ENCODE data around the gene TRIM31. TPM values are rescaled to one million over a fixed set of nuclear protein-coding genes. Genes with fewer than 3 reads are reported as not detected.

TRIM31 gene, protein sequence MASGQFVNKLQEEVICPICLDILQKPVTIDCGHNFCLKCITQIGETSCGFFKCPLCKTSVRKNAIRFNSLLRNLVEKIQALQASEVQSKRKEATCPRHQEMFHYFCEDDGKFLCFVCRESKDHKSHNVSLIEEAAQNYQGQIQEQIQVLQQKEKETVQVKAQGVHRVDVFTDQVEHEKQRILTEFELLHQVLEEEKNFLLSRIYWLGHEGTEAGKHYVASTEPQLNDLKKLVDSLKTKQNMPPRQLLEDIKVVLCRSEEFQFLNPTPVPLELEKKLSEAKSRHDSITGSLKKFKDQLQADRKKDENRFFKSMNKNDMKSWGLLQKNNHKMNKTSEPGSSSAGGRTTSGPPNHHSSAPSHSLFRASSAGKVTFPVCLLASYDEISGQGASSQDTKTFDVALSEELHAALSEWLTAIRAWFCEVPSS
- 1 to 10 TPM in 1 of 3 donors, under 1 TPM in 1, not detected in 1; 0.21 to 1.2 TPM for polyA plus RNA-seq

DNA sequence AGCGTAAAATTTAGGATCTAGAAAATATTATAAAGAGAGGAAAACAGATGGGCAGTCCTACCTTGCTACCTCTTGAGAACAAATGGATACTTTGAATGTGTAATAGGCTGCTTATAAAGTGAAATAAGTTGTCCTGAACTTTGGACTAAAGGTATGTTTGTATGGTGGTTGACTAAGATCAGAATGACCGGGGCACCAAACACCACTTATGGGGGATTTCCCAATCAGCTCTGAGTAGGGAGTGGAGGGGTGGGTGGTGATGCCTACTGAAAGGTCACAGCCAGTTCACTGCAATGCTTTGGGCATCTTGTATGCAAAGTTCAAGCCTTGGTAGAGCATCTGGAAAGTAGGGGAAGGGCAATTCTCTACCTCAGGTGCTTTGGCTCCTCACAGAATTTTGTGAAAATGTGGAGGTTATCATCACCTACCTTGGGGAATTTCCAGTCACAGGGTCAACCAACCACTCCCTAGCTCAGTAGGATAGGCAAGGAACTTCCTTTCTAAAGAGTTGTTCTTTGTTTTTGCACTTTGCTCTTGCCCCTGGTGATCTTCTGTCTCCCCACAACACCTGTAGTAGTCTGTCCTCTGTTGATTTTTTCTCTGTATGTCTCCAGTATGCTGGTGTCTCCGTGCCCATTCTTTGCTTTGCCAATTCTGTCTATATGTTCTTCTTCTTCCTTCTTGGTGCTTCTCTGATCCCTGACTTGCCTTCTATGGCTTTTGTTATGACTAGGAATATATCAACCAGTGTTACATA lies at the start of gene TRIM31:
TSS of gene TRIM31 (minus strand) at position 88 of the 757 bp plus-strand sequence. CDS start 285 bp downstream, outside the sequence.
- 63 to 83% (median 73%) methylated on average over 3 of the region's 3 CpGs for WGBS, 3 donors

DNA sequence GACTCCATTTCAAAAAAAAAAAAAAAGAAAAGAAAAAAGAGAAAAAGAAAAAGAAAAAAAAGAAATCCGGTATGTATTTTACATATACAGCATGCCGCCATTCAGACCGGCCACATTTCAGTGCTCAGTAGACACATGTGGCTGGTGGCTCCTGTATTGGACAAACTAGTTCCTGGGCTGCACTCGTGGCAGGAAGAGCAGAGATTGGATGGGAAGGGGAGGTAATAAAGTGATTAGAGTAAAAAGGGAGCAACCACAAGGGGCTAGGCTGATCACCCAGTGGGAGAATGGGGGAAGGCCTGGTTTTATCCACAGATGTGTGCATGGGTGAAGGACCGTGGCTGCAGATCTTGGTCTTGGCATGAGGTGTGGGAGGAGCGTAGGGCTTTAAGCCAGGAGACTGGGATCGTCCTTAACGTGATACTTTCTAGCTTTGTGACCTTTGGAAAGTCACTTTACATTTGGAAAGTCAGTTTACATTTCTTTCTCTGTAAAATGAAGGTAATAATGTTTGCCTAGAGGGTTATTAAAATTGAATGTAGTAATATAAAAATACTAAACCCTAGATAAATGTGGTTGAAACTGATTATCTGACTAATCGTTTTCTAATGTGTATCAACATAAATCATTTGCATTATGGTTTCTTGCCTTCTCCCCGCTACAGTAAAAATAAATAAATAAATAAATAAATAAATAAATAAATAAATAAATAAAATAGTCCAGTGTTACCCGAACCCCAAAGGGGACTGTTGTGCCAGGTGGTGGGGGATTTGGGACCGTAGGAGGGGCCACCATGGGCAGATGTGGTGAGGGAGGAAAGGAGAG lies 49.6 kb upstream of the TRIM31 start:
- WGBS, 3 donors = 79 to 82% (median 79%) methylated on average over 12 of the region's 12 CpGs

More for the DNA sequence above, at the start of gene TRIM31:
- H3K27ac ChIP-seq (ENCODE audit: low read depth, low read length) = no peak within 1 kb of the TSS

DNA sequence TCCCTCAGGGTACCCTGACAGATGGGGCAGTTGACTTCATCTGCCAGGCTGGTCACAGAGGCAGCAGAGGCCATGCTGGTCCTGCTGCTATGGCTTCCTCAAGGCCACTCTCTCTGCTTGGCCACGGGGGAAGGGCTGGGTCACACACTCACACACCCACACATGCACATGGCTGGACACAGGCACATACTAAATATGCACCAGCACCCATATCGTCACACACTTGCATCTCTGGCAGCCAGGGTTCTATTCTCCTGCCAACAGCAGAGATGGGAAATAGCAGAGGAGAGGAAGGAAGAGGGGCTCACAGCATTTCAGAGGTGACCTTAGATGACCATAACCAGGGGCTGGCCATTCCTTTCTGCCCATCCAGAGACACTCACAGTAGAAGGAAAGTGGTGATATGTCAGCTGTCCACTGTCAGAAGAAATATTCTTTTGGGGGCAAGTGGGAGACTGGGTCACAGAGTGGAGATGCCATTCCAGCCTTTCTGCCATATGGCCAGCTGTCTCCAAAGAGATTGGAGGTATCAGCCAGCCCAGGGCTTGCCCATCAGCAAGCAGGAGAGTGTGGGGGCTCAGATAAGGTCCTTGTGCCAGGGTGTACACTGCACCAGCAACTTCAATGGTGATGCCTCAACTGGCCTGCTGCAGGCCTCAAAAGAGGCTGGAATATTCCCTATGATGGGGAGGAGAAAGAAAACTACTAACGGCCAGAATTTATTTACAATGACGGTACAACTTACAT lies 48.1 kb upstream of the TRIM31 start, which contains the start of gene TRIM10:
TSS of gene TRIM10 (minus strand) at position 427 of the 747 bp plus-strand sequence. CDS start at position 74, 353 bp downstream.
- H3K27ac ChIP-seq (ENCODE audit: low read depth, low read length) = no peak within 1 kb of the TSS
- WGBS, 3 donors = 75 to 80% (median 78%) methylated on average over 4 of the region's 4 CpGs

More for the DNA sequence above, 49.6 kb upstream of the TRIM31 start:
- no peak overlapping the region for H3K27ac ChIP-seq (ENCODE audit: low read depth, low read length)

DNA sequence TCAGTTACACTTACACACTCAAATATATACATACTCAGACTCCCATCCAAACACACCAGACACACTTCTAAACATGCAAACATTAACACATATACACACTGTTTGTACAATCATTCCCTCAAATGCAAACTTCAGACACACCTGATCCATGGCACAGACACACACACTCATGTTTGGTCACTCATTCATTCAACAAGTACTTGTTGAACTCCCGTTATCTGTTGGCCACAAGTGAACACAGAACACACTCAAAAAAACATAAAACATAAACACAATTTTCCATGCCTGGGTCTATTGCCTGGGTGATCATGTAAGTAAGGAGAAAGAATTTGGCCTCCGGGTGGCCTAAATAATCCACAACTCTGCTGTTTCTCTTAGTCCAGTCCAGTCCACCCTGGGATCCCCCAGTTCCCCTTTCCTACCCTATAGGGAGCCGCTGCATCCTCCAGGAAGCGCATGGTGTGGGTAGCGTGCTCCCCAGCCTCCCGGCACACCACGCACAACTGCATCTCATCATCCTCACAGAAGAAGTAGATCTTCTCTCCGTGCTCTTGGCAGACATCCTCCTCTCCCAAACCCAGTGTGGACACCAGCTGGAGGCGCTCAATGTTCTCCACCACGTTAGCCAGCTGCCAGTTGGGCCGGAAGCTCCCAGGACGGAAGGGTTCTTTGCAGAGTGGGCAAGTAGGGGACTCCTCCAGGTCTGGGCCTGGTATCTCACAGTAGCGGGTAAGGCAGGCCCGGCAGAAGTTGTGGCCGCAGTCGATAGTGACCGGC lies 47.3 kb upstream of the TRIM31 start:
- no peak overlapping the region for H3K27ac ChIP-seq (ENCODE audit: low read depth, low read length)
- 88 to 92% (median 89%) methylated on average over 17 of the region's 17 CpGs for WGBS, 3 donors

DNA sequence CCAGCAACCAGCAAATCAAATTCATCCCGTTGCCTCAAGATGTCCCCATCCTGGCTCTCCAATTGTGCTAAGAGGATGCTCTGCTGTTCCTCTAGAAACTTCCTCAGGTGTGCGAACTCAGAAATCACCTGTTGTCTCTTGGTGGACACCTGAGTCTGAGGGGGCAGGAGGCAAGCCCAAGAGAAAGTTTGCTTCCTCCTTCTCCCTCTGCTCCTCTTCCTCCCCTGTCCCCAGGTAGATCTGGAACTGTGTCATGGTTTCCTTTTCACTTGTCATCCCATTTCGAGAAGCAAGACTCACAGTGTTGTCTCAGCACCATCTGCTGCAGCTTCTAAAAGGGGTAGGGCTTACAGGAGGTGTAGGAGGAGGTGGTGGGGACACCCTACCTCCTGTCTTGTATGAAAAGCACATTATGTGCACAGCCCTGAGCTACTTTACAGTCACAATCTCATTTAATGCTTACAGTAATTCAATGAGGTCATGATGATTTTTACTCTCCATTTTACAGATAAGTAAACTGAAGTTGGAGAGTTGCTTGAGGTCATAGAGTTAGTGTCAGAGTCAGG lies 45.7 kb upstream of the TRIM31 start:
- WGBS, 3 donors = 52 to 76% (median 61%) methylated on average over 3 of the region's 3 CpGs

DNA sequence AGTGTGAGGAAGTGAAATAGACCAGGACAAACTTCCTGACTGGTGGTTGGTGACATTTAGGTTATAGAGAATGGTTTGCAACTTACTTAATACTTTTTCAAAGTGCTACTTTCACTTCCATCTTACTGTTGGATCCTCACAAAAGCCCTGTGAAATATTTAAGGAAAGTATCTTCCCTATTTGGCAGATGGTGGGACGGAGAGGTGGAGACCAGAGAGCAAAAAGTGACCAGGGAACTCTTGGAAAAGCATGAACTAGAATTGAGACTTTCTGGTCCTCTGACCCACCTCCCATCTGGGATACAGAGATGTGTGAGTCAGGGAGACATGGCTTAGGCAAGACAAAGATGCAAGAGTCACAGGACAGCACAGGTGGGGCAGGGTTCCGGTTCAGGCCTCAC lies 45.1 kb upstream of the TRIM31 start:
- WGBS, 3 donors = 69 to 89% (median 81%) methylated on average over 2 of the region's 2 CpGs
- H3K27ac ChIP-seq (ENCODE audit: low read depth, low read length) = no peak overlapping the region

More for the DNA sequence above, 45.7 kb upstream of the TRIM31 start:
- H3K27ac ChIP-seq (ENCODE audit: low read depth, low read length) = no peak overlapping the region

DNA sequence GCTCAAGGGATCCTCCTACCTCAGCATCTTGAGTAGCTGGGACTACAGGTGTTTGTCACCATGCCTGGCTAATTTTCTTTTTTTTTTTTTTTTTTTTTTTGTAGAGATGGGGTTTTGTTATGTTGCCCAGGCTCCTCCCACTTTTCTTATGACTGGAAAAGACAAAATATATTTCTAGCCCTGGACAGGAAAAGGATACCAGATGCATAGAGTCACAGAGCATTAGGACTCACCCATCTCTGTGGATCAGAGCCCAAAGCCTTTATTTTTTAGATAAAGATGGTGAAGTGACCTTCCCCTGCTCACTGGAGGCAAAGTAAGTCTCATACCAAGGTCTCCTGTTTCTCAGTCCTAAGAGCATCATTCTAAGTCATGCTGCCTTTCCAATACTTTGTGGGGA lies 44.7 kb upstream of the TRIM31 start:
- no peak overlapping the region for H3K27ac ChIP-seq (ENCODE audit: low read depth, low read length)

DNA sequence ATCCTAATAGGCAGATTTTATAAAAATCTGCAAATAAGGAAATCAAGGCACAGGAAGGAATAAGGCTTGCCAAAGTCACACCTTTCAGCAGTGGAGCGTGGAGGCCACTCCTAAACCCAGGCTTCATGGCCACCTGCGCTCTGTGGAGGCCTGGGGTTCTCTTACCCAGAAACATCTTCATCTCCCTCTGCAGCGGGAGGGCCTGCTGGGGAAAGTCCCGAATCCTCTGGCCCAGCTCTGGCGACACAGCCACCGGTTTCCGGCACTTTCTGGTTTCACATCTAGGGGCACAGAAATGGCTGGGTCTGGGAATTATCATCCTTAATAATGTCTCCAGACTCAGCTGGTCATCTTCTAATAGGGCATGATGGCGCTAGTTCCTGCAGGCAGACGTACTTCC lies 43.9 kb upstream of the TRIM31 start:
- whole genome bisulfite sequencing, 3 donors = 78 to 90% (median 89%) methylated on average over 9 of the region's 9 CpGs
- H3K27ac ChIP-seq (ENCODE audit: low read depth, low read length) = no peak overlapping the region

DNA sequence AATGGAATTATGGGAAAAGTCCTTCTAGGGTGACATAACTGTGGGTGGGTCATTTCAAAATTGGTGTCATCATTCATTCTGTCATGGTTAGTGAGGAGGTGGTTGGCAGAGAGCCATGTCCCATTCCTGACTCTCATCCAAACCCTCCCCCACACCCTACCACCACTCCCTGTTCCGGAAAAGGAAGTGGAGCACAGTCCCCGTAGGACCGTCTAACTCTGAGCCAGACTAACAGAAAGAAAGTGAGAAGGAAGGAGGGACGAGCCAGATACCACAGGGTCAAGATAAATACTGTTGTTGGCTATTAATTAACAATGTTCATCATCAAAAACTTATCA lies 43.3 kb upstream of the TRIM31 start:
- H3K27ac ChIP-seq (ENCODE audit: low read depth, low read length) = no peak overlapping the region
- 10 to 22% (median 16%) methylated on average over 4 of the region's 4 CpGs for WGBS, 3 donors

DNA sequence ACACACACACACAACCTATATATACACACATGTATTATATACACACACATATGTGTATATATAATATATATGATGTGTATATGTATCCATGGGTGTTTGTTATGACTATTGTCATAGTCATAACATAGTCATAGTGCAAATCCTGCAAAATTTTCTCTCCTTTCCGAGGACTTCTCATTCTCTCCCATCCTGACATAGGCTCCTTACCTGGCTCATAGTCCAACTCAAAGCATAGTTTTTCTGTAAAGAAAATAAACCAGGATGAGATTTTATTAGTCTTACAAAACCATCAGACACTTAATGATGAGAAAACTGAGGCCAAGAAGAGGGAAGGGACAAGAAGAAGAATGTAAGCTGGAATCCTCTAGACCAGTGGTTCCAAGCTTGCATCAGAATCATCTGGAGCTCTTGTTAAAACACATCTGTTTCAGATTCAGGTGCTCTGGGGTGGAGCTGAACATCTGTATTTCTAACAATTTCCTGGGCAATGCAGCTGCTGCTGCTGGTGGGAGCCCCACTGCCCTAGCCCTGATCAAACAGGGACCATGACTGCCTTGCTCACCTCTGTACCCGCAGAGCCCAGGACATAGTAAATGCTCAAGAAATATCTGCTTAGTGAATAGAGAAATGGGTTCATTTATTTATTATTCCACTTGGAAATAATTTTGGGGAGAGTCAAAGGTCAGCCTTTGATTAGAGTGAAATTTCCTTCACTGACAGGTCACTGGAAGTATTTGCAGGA lies 42.8 kb upstream of the TRIM31 start:
- 84 to 93% (median 92%) methylated on average over 2 of the region's 2 CpGs for WGBS, 3 donors
- H3K27ac ChIP-seq (ENCODE audit: low read depth, low read length) = no peak overlapping the region

DNA sequence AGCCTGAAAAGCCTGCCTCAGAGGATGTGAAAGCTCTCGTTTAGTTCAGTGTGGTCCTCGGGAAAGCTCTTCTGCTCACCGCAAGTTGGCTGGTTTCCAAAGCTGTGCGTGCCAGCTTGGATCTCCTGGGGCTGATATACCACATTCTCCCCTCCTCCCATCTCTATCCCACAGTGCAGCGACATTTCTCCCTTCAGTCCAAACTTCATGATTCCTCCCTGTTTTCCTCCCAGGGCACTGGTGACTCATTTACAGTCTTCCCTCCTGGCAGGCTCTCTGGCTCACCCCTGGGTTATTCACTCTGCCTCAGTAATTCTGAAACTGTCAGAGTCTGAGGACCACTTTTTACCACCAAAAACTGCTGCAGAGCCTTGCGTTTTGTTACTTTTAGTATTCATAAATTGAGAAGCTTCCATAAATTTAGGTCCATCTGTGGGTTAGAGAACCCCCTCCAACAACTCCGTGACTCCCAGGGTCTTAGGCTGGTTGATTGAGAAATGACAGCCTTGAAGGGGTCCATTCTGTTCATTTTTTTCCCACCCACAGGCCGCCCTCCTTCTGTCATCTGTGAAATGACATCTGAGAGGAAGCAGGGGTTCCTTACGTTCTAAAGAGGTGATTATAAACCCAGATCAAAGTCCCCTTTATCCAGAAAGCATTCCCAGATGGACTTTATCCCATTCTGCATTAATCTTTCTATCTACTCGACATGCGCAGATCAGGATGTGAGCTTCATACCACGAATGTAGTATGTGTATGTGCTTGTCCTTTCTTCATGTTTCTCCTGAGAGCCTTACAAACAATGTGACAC lies 42.0 kb upstream of the TRIM31 start:
- no peak overlapping the region for H3K27ac ChIP-seq (ENCODE audit: low read depth, low read length)
- WGBS, 3 donors = 37 to 66% (median 62%) methylated on average over 12 of the region's 12 CpGs

DNA sequence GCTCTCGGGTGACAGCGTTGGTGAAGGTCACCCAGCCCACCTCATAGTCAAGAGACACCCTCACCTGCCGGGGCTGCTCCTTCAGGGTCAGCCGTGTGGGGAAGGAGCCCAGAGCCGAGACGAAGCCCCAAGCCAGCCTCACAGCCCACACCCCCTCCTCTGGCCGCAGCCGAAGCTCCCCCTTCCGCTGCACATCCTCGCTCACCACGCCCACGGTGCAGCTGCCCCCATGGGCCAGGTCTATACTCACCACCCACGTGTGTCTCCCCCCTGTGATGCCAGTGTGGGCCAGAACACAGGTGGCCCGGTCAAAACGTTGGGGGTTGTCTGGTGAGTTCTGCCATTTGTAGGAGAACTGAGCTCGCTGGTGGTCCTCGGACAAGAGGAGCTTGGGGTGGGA lies 41.2 kb upstream of the TRIM31 start:
- H3K27ac ChIP-seq (ENCODE audit: low read depth, low read length) = no peak overlapping the region
- 68 to 93% (median 89%) methylated on average over 16 to 17 of the region's 17 CpGs for WGBS, 3 donors

DNA sequence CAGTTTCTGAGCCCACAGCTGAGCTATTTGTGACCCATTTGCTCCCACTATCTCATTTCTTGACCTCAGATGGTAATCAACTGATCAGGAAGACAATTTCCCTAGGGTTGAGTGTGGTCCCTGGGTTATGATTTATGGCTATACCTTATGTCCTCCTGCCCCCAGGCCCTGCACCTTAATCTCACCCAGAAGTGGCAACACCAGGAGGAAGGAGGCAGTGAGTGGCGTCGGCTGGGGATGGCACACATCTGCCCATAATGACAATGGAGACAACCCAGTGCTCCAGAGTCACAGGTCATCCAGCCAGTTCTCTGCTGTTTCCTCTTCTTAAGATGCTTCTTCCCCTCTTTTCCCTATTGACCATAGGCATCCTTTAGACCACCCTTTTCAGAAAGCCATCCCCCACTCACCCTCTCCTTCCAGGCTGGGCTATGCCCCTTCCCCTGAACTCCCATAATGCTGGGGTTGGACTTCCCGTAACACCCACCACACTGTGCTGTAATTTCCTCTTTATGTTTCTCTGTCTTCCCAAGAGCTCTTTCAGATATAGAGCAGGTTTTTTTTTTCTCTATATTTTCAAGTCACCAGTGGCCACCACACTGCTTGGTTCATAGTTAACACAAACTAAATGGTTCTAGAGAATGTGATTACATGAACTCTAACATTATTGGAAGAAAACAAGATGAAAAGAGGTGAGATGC lies 40.2 kb upstream of the TRIM31 start:
- 56 to 85% (median 61%) methylated on average over 3 of the region's 3 CpGs for WGBS, 3 donors
- no peak overlapping the region for H3K27ac ChIP-seq (ENCODE audit: low read depth, low read length)

DNA sequence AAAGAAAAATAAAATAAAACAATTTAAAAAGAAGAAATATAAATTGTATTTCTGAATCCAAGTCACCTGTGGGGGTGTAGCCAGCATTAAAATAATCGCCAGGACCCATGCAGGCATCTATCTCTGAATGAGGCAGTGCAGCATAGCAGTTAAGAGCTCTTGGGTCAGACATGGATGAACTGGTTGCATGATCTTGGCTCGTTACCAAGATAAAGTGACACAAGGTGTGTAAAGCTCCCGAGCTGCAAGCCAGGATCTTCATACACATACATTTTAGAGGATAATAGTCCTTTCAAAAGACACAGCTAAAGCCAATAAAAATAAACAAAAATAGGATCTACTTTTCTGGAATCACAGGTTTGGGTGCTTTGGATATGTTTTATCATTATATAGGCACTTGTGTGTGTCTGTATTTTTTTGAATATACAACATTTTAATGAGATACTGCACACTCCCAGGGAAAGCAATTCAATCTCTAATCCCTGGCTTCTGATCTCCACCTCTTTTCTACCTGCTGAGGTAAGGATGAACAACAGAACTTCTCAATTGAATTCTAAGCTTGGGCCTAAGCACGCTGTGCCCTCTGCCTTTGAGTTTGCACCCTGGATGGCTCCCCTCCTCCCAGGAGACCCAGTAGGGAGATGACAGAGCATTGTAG lies 39.3 kb upstream of the TRIM31 start:
- 52 to 71% (median 58%) methylated on average over 4 of the region's 4 CpGs for WGBS, 3 donors
- no peak overlapping the region for H3K27ac ChIP-seq (ENCODE audit: low read depth, low read length)

DNA sequence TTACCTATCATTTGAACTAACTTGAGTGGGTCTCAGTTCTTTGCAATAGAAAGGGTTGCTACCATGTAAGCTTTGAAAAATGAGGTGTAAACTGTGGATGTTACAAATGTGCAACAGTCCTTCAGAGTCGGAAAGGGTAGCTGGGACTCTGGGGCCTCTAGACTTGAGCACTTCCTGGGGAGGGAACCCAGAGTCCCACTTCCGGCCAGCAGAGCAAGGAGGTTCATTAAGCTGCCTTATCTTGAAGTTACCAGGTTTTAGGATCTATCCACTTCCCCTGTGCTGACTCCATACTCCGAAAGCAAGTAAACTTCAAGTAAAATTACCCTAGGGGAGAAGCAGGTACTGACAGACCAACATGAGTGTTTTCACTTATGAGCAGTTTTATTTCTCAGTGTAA lies 38.7 kb upstream of the TRIM31 start:
- no peak overlapping the region for H3K27ac ChIP-seq (ENCODE audit: low read depth, low read length)
- WGBS, 3 donors = 34 to 63% (median 55%) methylated on average over 3 of the region's 3 CpGs

Measured in adipose tissue (tissue), 3 donors.